ENCODE results near the gene TMEM138.
"Not testable (repeated sequence)": the region's sequence is repeated elsewhere in the genome, so short reads cannot be mapped to it uniquely, and the experiment has no call there.

TMEM138 gene

GRCh38 chr11:61364012-61364675, 2.0 kb downstream of the TMEM138 start:
- no peak for DNase-seq (ENCODE audit: low read depth)

GRCh38 chr11:61367406-61367805, 5.2 kb downstream of the TMEM138 start:
- DNase-seq (ENCODE audit: low read depth), result no peak

- no peak for DNase-seq (ENCODE audit: low read depth)
Measured at GRCh38 chr11:61368646-61369045, 6.5 kb downstream of the TMEM138 start.

GRCh38 chr11:61369372-61370348, 7.5 kb downstream of the TMEM138 start:
- DNase-seq (ENCODE audit: low read depth), result no peak

- no peak for DNase-seq (ENCODE audit: low read depth)
Measured at GRCh38 chr11:61370349-61371005, 8.3 kb downstream of the TMEM138 start.

GRCh38 chr11:61372659-61373420, 10.7 kb downstream of the TMEM138 start:
- DNase-seq (ENCODE audit: low read depth), result no peak

- no peak for DNase-seq (ENCODE audit: low read depth)
Measured at GRCh38 chr11:61375761-61376108, 13.6 kb downstream of the TMEM138 start.

GRCh38 chr11:61377461-61378160, 15.4 kb downstream of the TMEM138 start:
- DNase-seq (ENCODE audit: low read depth), result no peak

- no peak for DNase-seq (ENCODE audit: low read depth)
Measured at GRCh38 chr11:61378713-61379313, 16.6 kb downstream of the TMEM138 start.

GRCh38 chr11:61380884-61381283, 18.7 kb downstream of the TMEM138 start:
- DNase-seq (ENCODE audit: low read depth), result no peak

- DNase-seq (ENCODE audit: low read depth), result not testable (repeated sequence)
Measured at GRCh38 chr11:61383859-61384258, 21.7 kb downstream of the TMEM138 start.

- no peak for DNase-seq (ENCODE audit: low read depth)
Measured at GRCh38 chr11:61384271-61385242, 22.4 kb downstream of the TMEM138 start.

GRCh38 chr11:61390161-61390560, 28.0 kb downstream of the TMEM138 start:
- no peak for DNase-seq (ENCODE audit: low read depth)

GRCh38 chr11:61392981-61393595, 30.9 kb downstream of the TMEM138 start:
- peak; percentile 5 for DNase-seq (ENCODE audit: low read depth)

- DNase-seq (ENCODE audit: low read depth), result no peak
Measured at GRCh38 chr11:61401173-61401572, 39.0 kb downstream of the TMEM138 start.

GRCh38 chr11:61401573-61401972, 39.4 kb downstream of the TMEM138 start:
- DNase-seq (ENCODE audit: low read depth), result no peak

- no peak for DNase-seq (ENCODE audit: low read depth)
Measured at GRCh38 chr11:61403658-61404057, 41.5 kb downstream of the TMEM138 start.

- DNase-seq (ENCODE audit: low read depth), result no peak
Measured at GRCh38 chr11:61404103-61404502, 41.9 kb downstream of the TMEM138 start.

GRCh38 chr11:61404641-61405040, 42.5 kb downstream of the TMEM138 start:
- DNase-seq (ENCODE audit: low read depth), result no peak
